ENCODE measurements around the gene PAEP.
"Not testable (repeated sequence)": the region's sequence is repeated elsewhere in the genome, so short reads cannot be mapped to it uniquely, and the experiment has no call there.

Gene PAEP

DNA sequence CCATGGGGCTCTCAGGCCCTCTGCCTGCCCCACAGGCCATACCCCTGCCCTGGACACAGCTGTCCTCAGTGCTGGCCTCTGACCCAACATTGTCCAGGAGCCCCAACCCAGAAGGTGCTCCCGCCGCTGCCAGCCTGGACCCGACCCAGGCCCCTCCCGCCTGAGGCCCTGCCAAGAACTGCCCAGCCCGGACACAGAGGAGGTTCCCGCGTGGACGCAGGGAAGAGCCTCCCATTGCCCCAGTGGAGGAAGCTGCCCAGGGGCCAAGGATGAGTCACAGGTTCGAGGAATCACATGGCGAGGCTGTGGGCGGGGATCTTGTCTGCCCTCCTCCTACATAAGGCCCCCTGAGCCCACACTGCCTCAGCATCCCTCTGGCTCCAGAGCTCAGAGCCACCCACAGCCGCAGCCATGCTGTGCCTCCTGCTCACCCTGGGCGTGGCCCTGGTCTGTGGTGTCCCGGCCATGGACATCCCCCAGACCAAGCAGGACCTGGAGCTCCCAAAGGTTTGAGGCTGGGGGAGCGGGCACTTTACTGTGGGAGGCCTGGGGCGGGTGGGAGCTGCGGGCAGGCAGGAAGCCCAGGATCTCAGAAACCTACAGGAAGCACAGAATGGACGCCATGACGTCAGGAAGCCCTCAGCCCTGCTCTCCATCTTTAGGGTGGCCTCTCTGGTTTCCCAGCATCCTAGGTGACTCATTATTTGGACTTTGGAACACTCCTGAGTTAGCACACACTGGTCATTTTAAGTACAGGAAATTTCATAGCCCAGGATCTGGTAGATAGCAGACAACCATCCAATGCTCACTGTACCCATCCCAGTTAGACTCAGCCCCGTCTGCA is at the start of gene PAEP:
TSS of gene PAEP (plus strand) at position 366 of the 844 bp plus-strand sequence.
- DNase-seq: no peak

DNA sequence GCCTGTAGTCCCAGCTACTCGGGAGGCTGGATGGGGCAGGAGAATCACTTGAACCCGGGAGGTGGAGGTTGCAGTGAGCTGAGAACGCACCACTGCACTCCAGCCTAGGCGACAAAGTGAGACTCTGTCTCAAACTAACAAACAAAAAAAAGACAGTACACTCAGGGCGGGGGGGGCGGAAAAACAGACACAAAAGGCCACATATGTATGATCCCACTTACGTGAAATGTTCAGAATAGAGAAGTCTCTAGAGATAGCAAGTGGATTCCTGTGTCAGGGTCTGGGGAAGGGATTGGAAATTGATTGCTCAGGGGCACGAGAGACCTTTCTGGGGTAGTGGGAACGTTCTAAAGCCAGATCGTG is 49.3 kb upstream of the PAEP start:
- DNase-seq: no peak

DNA sequence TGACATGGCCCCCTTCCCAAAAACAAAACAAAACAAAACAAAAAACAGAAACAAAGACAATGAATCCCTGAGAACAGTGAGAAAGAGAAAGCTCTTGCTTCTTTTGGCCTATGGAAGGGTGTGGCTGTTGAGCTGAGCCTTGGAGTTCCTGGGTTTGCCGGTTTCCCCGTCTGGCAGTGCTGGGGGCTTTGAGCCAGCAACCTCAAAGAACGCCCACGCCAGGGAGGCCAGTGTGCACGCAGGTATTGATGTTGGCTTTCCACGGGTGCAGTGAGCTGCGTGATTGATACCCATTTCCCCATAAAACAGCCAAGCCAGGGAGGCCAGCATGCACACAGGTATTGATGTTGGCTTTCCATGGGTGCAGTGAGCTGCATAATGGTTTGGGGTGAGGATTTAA is 48.7 kb upstream of the PAEP start:
- no peak for DNase-seq

DNA sequence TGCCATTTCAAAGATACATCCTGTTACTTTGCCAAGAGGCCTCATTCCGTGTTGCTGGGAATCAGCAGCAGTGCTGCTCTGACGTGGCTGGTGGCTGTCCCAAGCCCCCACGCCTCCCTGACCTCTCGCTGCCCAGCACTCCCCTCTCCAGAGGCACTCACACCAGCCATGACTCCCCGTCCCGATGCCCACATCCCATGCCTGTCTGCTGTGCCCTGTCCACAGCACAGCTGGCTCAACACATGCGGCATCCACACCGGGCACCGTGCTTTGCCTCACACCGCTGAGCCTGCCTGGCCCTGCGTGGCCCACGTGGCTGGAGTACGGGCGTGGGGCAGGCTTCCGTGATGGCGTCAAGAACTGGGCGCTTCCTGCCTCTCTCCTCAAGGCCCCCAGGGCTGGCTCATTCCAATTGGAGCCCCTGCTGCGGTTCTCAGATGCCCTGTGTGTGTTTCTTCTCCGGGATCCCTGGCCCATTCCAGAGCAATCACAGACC is 48.2 kb upstream of the PAEP start:
- no peak for DNase-seq

DNA sequence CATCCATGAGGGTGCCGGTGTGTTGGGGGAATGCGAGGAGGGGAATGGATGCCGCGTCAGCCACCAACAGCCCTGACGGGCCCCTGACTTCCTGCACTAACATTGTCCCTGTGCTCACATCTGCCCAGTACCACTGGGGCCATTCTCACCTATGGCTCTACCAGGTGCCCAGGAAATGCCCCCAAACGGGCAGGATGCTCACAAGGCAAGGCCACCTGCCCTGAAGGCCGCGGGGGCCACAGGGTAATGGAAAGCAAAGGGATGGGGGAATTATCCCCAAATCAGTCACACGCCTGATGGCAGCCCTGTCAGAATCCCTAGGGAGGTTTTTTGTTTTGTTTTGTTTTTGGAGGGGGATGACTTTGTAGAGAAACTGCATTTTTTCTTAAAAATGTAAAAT is 47.6 kb upstream of the PAEP start:
- DNase-seq: not testable (repeated sequence)

DNA sequence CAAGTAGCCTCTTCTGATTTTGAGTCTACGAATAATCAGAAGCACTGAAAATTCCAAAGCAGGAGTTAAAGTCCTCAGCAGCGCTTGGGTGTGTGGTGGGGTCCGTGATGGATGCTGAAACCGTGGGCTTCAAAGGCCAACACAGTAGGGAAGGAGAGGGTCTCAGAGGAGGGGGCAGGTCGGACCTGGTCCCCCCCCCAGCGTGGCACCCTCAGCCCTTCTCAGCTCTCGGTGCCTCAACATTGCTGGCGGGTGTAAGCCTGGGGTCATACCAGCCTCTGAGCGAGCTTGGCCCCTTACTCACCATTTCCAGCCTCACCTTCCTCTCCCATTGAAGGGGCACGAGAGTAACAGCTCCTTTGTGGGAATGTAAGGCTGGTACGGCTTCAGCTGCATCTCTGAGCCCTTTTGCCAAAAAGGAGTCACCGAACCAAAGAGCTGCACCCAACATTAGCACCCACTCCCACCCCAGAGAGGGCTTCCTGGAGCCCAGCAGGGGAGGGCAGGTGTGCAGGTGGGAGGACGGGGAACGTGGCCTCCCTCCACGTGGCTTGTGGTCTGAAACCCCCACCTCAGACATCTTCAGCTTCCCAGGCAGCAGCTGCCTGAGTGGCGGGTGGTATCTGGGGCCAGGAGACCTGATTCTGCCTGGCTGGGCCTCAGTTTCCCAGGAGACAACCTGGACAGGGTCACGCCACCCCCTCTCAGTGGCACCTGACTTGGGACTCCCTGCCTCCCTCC is 47.0 kb upstream of the PAEP start:
- DNase-seq: no peak

DNA sequence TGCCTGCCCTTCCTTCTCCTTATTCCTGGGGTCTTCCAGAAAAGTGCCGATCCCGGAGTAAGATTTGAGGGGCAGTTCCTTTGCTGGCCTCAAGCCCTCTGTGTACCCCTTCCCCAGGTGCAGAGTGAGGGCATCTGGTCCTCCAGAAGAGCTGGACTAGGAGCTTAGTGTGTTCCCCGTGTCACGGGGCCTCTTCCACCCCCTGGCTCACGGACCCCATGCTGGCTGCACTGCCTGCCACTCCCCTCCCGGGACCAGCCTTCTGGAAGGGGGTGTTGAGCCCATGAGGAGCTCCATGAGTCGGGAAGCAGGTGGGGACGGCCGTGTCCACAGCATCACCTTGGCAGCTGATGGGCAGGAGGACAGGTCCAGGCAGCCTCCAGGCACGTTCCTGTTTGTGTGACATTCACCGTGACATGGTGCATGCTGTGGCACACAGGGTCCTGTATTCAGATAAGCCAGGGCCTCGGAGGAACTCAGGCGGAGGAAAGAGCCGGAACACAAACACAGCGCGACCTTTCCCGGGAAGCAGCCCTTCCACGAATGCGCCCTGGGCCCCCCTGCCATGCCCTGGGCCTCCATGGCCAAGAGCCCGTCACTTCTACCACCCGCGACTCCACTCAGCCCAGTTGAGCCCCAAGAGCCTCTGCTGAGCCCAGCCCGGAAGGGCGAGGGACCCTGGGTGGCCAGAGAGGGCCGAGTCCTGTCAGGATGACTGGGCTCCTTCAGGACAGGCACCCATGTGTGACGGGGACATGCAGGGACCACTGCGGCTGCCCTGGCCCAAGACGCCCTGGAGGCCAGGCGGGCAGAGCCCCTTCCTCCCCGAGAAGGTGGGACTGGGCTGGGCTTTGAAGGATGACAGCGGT is 46.2 kb upstream of the PAEP start:
- DNase-seq: no peak

DNA sequence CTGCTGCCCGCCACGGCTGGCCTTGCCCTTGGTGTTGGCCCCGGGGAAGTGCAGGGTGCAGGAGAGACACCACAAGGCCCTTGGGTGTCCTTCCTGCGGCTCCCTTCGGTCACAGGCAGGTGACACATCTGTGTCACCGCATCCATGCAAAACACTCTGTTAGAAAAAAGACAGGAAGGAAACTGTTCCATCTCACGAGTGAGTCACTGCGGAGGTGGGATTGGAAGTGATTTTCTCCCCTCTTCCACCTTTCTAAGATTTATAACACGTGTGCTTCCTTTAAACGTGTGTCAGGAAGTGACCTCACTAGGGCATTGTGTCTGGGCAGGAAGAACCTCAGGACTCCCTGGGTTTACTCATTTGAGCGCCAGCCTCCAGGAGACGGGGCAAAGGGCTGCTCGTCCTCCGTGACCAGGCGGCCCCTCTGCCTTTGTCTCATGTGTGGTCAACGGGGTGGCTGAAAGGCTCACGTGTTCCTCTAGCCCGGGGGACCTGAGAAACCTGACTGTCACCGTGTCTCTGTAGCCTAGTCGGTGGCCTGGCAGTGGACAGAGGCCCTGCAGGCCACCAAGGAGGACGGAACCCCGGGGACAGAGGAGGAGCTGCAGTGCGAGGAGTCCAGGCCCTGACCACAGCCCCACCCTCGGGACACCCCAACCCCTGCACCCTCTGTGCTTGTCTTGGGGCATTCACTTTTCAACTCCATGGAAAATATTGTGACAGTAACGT is 45.3 kb upstream of the PAEP start:
- DNase-seq: no peak

DNA sequence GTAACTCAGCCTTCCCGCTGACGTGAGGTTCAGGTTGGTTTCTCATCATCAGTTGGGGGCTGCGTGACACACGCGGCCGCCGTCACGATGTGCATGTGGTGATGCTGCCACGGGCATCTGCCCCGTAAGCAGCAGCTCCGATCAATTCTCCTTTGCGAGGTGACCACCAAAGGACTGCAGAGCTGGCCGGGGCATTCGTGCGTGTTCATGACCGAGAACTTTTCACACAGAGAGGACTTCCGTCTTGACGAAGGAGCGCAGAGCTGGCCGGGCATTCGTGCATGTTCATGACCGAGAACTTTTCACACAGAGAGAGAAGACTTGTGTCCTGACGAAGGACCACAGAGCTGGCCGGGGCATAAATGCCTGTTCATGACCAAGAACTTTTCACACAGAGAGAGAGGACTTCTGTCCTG is 44.1 kb upstream of the PAEP start:
- no peak for DNase-seq

DNA sequence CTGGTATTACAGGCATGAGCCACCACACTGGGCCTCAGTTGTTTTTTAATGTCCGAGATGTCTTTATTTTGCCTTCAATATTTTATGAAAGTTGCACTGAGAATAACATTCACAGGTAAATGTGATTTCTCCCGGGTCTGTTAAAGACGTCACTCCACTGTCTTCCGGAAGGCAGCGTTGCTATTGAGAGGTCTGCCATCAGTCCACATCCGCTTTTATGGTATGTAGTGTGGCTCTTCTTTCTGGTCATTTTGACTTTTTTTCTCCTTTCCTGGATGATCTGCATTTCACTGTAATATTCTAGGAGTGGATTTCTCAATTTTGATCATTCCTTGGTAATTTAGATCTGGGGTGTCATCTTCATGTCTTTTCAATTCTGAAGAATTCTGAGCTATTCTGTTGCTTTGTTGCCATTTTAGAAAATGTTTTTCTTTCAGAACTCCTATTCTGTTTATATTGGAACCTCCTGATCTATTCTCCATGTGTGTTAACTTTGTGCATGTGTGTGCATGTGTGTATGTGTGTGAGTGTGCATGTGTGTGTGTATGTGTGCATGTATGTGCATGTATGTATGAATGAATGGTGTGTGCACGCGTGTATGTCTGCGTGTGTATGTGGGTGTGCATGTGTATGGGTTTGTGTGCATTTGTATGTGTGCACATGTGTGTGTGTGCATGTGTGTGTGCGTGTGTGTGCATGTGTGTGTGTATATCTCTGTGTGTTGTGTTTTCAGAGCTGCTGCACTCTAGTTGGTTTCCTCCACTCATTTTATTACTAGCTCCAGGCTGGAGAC is 42.2 kb upstream of the PAEP start:
- DNase-seq: no peak

DNA sequence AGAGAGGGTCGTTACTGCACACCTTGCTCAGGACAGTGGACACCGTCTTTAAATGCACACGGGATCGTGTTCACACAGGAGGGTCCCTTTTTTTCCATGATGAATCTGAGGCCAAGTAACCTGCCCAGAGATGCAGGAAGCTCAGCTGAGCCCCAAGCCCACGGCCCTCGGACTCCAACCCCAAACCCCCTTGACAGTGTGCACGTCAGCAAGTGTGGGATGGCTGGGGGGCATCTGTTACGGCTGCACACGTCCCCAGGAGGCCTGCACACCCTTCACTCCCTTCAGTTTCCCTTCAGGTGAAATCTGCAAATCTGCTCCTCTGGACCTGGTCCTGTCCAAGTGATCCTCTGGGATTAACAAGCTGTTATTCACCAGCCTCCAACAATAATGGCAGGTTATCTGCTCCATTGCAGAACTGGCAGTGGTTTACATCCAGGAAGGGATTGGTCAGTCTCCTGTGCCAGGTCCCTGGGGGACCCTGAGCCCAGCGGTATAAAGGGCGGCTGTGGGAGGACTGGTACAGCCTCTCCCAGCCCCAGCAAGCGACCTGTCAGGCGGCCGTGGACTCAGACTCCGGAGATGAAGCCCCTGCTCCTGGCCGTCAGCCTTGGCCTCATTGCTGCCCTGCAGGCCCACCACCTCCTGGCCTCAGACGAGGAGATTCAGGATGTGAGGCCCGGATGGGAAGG is 40.5 kb upstream of the PAEP start, which contains the start of gene LCN1:
TSS of gene LCN1 (plus strand) at position 525 of the 692 bp plus-strand sequence. CDS start at position 583, 58 bp downstream.
- DNase-seq: no peak

DNA sequence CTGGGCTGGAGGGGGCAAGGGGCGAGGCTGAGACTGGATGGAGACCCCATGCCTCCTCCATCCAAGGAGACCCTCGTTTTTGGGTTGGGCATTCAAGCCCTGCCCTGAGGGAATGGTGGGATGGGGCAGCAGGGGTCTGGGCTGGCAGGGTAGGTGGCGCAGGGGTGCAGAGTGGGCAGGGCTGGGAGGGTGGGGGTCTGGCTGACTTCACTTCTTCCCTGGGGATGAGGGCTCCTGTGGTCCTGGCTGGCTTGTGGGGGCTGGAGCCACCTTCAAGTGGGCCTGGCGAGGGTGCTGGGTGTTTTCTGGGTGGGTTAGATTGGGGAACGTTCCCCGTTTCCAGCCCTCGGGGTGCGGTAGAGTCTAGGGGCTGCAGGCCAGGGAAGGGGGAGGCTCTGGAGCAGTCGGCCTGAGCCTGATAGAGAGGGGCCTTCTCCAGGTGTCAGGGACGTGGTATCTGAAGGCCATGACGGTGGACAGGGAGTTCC is 39.9 kb upstream of the PAEP start:
- DNase-seq: no peak

DNA sequence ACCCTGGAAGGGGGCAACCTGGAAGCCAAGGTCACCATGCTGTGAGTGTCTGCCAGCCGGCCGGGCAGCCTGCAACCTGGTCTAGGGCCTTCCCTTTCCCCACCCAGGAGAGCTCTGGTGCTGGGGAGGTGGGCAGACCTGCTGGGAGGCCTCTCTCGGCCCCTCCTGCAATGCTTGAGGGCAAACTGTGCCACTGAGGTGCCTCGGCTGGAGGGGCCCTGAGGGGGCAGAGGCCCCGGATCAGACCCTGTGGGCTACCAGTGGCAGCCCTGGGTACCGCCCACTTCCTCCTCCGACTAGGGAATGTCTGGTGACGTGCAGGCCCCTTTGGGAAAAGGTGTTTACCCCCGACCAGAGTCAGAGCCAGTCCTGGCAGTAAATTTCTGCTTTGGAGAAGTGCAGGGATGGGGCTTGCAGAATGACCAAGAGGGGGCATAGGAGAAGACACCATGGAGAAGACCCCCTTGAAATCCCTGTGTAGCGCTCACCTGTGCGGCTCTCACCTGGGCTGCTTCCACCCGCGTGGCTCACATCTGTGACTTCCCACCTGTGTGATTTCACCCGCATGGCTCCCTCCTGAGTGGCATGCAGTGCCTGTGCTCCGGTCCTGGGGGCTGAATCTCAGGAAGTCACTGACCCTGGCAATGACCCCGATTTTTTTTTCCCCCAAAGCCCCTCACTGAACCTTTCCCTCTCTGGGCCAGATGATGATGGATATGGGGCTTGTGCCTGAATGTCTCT is 39.2 kb upstream of the PAEP start:
- DNase-seq: no peak

DNA sequence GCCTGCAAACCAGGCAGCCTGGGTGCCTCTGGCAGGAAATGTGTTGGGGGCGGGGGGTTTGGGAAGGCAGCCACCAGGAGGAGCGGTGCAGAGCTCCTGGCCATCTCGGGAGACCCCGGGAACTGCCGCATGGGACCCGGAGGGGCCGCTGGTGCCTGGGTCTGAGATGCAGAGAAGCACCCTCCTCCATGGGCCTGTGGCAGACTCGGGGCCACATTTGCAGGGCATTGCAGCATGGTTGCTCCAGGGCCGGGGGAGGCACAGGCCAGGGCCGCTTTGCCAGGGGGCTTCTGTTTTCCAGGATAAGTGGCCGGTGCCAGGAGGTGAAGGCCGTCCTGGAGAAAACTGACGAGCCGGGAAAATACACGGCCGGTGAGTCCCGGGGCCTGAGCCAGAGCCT is 38.6 kb upstream of the PAEP start:
- no peak for DNase-seq

DNA sequence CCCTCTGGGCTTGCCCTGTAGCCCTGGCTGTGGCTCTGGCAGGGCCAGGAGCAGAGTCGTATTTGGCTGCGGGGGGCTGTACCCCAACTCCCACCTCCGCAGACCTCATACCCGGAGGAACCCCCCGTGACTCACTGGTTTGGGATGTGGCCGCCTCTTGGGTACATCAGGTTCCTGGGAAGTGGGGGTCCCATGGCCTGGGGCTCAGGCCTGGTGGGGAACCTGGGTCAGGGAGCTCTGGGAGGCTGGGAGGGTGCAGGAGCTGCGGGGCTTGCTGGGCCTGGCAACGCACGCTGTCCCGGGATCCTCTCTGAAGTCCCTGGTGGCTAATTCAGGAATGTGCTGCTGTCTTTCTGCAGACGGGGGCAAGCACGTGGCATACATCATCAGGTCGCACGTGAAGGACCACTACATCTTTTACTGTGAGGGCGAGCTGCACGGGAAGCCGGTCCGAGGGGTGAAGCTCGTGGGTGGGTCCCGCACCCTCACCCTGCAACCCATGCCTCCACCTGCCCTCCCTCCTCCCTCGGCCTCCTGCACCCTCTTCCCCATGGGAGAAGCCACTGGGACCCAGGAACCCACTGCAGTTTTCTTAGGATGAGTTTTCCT is 37.9 kb upstream of the PAEP start:
- no peak for DNase-seq

DNA sequence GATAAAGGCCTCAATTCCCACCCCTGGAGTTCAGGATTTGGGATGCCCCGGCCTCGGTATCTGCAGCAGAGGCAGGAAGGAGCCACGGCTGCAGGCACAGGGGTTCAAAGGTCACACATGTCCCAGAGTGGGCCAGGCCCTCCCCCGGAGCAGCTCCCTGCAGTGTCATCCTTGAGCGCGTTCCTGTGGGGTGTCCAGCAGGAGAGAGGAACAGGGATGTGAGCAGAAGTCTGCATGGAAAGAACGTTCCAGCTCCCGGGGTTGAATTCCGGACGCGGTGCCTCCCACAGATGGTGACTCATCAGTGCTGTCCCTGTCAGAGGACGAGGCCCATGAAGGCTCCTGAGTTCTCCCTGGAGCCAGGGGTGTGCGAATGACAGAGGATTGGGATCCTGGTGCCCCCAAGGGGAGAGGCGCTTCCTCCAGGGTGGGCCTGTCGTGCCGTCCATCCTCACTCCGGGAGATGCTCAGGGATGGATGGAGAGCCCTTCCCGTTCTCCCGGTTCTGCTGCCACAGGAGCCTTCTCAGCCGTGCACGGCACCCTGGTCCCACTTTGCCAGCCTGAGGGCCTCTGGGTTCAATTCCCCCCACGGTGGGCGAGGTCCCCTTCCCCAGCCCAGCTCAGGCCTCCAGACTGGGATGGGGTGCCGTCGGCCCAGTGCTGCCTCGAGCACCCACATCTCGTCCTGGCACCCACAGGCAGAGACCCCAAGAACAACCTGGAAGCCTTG is 37.3 kb upstream of the PAEP start:
- DNase-seq: no peak

DNA sequence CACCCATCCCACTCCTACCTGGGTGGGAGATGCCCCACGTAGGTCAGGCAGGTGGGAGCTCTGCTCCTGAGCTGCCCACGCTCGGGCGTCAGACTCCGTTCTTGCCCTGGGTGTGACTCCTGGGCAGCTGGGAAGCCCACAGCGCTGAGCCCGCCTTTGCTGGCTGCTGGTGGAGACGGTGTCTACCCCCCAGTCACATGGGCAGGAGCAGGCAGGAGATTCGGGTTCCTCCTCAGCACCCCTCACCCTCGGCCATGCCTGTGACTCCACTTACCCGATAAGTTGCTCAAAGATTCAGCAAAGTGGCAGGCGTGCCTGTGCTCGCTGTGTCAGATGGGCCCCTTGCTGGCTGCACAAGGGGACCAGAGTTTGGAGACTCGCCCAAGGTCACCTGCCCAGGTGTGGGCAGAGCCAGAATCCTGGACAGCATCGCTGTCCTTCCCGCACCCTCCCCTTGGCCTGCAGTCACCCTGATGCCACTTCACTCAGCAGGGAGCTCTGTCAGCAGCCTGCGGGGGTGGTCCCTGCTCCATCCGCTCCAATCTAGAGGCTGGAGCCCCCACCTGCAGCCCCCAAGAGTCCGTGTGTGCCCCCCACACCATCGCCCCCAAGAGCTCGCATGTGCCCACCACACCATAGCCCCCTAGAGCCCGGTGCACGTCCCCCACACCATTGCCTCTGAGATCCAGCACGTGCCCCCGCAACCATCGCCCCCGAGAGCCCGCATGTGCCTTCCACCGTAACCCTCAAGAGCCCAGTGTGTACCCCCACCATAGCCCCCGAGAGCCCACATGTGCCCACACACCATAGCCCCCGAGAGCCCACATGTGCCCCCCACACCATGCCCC is 36.1 kb upstream of the PAEP start:
- DNase-seq: no peak

Measured in NCI-H2081 treated with DMSO at 0.1 percent for 48 hours (cell line).